Activated CD4-positive, CD25-positive, alpha-beta regulatory T cell treated with anti-CD3 and anti-CD28 coated beads, Interleukin-2, amount 50 U/mL, for 16 hours (primary cell): Measurements from ENCODE around the gene UCK1.

Source experiments
- DNase-seq: peaks from one replicate; pipeline ENCODE4 v3.0.0-alpha.2; 2020; ENCODE audit warnings: low read depth, low spot score

Gene UCK1

DNA sequence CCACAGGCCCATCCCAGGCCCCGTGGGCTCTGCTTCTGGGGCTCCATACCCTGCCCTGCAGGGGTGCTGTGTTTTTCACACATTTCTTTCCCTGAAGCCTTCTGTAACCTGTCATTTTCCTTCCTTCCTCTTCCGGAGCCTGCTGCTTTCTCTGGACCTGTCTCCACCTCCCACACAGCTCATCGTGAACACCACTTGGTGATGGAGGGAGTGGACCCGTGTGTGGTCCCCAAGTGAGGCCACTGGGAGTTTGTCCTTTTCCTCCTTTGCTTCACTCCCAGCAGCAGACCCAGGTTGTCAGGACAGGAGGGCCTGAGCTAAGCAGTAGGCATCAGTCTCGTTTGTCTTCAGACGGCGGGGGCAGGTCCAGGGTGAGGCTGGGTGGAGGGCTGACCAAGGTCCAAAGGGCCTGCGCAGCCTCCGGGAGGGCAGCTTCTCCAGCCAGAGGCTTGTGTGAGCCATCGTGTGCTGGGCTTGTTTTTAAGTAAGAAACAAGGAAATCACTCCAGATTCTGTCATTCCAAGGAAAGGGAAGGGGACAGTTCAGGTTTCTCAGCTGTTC lies 34.1 kb downstream of the UCK1 start:
- no peak for DNase-seq

- no peak for DNase-seq
Observed at GRCh38 chr9:131495785-131496184, 35.3 kb downstream of the UCK1 start.

GRCh38 chr9:131494296-131494870 lies 36.7 kb downstream of the UCK1 start:
- DNase-seq, result no peak

DNA sequence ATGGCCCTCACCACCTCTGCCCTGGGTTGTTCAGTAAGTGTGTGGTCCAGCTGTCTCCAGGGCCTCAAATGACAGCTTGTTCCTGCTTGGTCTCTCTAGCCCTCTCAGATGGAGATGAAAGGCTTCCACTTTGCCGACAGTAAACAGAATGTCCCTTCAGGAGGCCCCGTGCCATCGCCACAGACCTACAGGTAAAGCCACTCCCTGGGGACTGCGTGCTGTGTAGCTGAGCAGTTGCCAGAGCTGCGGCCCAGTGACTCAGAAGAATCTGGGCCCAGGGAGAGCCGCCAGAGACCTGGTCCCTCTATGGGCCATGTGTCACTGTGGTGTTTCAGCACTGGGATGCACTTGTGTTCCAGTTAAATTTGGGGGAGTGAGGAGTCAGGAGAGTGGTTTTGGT lies 39.0 kb downstream of the UCK1 start:
- DNase-seq, result no peak

DNA sequence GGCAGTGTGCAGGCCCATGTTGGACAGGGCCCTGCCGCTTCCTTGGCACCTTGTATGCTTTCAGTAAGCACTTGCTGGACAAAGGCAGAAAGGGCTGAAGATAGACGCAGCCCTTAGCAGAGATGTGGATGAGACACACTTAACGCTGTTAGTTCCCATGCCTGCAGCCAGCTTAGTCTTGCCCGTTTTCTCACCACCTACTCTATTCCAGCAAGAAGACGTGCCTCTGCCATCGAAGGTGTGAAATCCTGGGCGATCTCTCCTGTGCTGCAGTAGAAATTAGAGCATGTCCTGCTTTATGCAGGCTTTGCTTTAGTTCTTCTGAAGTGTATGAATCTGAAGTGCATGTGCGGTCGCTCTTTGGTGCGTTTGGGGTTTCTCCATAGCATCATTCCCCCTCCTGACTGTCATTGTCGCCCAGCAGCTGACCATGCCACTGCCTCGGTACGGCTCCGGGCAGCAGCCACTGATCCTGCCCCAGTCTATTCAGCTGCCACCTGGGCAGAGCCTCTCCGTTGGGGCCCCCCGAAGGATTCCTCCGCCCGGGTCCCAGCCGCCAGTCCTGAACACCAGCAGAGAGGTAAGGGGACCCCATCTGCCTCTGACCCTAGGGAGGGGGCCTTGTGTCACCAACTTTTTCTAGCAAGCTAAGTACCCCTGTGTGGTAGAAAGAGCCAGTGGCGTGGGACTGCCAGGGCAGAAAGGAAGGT lies 39.9 kb downstream of the UCK1 start:
- DNase-seq, result no peak

GRCh38 chr9:131490514-131490913 lies 40.5 kb downstream of the UCK1 start:
- DNase-seq, result no peak

DNA sequence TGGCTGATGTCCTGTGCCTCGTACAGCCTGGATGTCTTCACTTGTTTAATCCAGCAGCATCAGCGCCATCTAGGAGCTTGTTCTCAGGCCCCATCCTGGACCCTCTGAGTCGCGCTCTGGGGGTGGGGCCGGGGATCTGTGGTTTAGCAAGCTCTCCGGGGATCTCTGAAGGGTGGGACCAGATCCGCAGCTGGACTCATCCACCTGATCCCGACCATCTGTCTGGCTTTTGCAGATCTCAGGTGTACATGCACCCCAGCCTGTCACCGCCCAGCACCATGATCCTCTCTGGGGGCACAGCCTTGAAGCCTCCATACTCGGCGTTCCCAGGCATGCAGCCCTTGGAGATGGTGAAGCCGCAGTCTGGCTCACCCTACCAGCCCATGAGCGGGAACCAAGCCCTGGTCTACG lies 43.4 kb downstream of the UCK1 start:
- DNase-seq, result no peak

DNA sequence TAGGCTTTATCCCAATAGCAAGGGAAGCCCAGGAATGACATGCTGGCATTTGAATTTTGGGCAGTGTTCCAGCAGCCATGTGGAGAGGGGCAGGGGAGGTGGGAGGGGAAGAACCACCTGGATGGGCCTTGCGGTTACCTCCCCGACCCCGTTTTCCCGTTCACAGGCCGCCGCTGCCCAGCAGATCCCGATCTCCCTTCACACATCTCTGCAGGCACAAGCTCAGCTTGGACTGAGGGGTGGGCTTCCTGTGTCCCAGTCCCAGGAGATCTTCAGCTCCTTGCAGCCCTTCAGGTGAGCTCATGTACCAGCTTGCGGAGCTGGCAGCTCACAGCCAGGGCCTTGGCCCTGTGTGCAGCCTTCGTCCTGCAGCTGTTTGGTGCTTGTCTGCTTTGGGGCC lies 44.1 kb downstream of the UCK1 start:
- no peak for DNase-seq

GRCh38 chr9:131485728-131486422 lies 45.2 kb downstream of the UCK1 start:
- no peak for DNase-seq

DNA sequence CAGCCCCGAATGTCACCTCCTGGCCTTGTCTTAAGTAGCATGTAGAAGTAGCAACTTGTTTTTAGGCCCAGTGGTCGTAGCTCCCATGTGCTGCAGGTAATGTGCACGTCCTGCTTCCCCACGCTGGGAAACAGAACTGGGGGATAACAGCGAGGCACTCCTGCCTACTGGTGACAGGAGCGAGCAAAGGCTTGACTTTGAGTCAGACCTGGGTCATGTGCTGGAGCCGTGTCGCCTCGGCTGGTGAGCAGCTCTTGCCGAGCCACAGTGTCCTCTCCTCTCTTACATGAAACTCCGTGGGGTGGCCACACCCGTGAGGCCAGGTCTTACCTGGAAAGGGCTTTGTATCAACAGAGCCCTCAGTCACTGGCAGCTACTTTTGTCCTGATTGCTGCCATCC lies 45.9 kb downstream of the UCK1 start:
- no peak for DNase-seq

DNA sequence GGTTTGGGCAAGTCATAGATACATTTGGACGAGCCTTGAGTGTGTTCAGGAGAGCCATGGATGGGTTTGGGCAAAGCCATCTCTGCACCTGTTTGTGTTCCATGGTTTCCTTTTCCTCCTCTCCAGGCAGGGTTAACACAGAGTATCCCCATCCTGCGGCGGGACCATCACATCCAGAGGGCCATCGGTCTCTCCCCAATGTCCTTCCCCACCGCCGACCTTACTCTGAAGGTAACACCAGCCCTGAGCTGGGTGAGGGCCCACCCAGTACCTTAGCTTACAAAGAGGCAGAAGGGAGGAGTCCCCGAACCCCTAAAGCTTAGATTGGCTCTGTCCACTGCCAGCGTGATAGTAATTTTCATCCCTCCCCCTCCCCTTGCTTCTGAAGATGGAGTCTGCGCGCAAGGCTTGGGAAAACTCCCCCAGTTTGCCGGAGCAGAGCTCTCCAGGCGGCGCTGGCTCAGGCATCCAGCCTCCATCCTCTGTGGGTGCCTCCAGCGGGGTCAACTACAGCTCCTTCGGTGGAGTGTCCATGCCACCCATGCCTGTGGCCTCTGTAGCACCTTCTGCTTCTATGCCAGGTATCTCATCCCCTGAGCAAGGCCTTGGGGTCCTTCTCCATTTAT lies 46.4 kb downstream of the UCK1 start:
- no peak for DNase-seq

GRCh38 chr9:131484051-131484445 lies 47.0 kb downstream of the UCK1 start:
- no peak for DNase-seq

- DNase-seq, result no peak
Observed at GRCh38 chr9:131483319-131484050, 47.6 kb downstream of the UCK1 start.

GRCh38 chr9:131482343-131483006 lies 48.6 kb downstream of the UCK1 start:
- DNase-seq, result no peak

DNA sequence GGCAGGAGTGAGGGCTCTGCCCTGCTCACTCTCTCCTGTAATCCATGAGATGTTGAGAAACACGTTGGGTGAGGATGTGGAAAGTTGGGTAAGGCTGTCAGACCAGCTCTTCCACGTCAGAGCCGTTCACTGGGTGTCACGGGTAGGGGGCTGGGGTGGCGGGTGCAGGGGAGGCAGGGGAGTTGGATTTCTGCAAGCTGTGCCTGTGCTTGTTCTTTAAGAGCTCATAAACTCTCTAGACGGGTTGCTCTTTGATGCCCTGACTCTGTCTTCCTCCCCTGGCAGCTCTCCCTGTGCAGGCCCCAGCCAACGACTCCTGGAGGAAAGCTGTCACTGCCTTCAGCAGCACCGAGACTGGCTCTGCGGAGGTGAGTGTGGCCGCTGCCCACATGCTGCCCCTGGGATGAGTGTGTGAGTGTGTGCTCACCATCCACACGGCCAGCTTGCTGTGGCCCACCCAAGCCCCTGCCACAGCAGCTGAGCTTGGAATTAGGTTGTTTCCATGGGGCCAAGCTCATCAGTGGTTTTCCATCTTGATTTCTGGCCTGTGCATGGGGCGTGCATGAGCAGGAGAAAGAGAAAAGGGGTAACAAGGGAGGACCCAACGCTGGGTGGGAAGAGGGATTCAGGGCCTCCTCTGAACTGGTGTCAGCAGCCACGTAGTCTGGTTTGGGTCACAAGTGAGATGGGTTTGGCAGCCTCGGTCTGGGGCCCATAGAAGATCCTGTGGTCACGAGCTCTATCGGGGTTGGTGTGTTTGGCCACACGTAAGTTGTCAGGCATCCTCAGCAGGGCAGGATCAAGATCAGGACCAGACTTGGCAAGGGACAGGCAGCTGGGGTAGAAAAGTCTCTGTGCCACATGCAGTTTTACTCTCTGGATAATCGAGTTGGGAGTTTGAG lies 49.4 kb downstream of the UCK1 start:
- no peak for DNase-seq

- DNase-seq, result no peak
Observed at GRCh38 chr9:131480258-131480657, 50.8 kb downstream of the UCK1 start.

DNA sequence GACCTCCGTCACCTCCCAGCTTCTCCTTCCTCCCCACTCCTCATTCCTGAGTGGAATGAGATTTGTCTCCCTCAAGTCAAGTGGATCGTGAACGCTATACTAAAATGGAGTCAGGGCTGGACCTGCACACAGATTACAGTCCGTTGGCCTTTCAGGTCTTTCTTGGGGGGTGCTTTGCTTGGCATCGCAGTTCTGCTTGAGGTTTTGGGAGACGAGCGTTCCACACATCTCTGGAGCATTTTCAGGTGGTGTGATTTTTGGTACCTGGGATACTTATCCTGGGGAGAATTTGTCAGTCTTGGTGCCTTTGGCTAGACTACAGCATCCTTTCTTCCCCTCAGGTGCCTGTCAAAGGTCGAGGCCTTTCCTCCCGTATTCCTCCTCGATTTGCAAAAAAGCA lies 52.2 kb downstream of the UCK1 start:
- no peak for DNase-seq

GRCh38 chr9:131478421-131478868 lies 52.6 kb downstream of the UCK1 start:
- peak; percentile 40 for DNase-seq

- no peak for DNase-seq
Observed at GRCh38 chr9:131477816-131478419, 53.1 kb downstream of the UCK1 start.

DNA sequence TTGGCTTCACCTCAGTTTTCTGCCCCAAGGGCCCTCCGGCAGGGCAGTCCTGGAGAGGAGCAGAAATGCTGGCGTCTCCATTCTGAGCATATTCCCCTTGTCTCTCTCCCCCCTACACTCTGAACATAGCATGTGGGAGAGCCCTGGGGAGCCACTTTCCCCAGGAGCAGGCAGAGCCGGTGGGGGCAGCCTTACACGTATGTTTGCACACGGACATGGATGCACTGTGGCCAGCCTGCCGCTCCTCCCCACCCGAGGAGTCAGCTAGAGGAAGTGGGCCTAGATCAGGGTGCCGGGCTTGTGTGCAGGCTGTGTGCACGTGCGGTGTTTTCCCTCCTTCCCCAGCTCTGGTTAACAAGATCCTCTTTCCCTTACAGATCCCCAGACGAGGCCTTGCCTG lies 53.7 kb downstream of the UCK1 start:
- DNase-seq, result no peak
